Endodermal cell (in vitro differentiated cells): Measurements from ENCODE around the gene TAF10. TPM values are rescaled to one million over a fixed set of nuclear protein-coding genes. Genes with fewer than 3 reads are reported as not detected.

Experiments used
- DNase-seq: peaks from one replicate; pipeline ENCODE4 v3.0.0-alpha.2; 2017
- H3K27ac ChIP-seq: 2 replicates; pipeline ENCODE4 v1.5.1; 2013; ENCODE audit warnings: mild to moderate bottlenecking, low read depth, low read length, moderate library complexity
- H3K27me3 ChIP-seq: 2 replicates; pipeline ENCODE4 v1.6.1; 2013; ENCODE audit warnings: mild to moderate bottlenecking, low read length, moderate library complexity; ENCODE audit not compliant: insufficient read depth, control insufficient read depth, poor library complexity, severe bottlenecking
- H3K36me3 ChIP-seq: 2 replicates; pipeline ENCODE4 v1.7.0; 2013; ENCODE audit warnings: mild to moderate bottlenecking, low read length, moderate library complexity; ENCODE audit not compliant: control insufficient read depth, insufficient read depth
- H3K4me1 ChIP-seq: one replicate; pipeline ENCODE4 v1.7.0; 2013; ENCODE audit warnings: low read length; ENCODE audit not compliant: control insufficient read depth, insufficient read depth
- H3K4me3 ChIP-seq: 2 replicates; pipeline ENCODE4 v1.5.1; 2013; ENCODE audit warnings: mild to moderate bottlenecking, low read length, moderate library complexity
- H3K9ac ChIP-seq: 2 replicates; pipeline ENCODE4 v1.6.1; 2013; ENCODE audit warnings: mild to moderate bottlenecking, low read length, moderate library complexity; ENCODE audit not compliant: poor library complexity, severe bottlenecking; ENCODE audit errors: extremely low read depth
- H3K9me3 ChIP-seq: 2 replicates; pipeline ENCODE4 v1.6.1; 2013; ENCODE audit warnings: mild to moderate bottlenecking, low read length, moderate library complexity; ENCODE audit not compliant: control insufficient read depth
- H3K27ac Mint-ChIP-seq: 2 replicates; pipeline ENCODE4 v1.8.0; 2020; ENCODE audit warnings: mixed read lengths
- H3K27me3 Mint-ChIP-seq: 2 replicates; pipeline ENCODE4 v1.8.0; 2021; ENCODE audit warnings: mild to moderate bottlenecking, mixed read lengths; ENCODE audit not compliant: insufficient read depth
- H3K36me3 Mint-ChIP-seq: 2 replicates; pipeline ENCODE4 v1.8.0; 2020; ENCODE audit warnings: low read depth, mixed read lengths
- H3K4me1 Mint-ChIP-seq: 2 replicates; pipeline ENCODE4 v1.8.0; 2020; ENCODE audit warnings: mixed read lengths
- H3K4me3 Mint-ChIP-seq: 2 replicates; pipeline ENCODE4 v1.8.0; 2020; ENCODE audit warnings: mild to moderate bottlenecking, moderate library complexity, mixed read lengths
- H3K9me3 Mint-ChIP-seq: 2 replicates; pipeline ENCODE4 v1.8.0; 2020; ENCODE audit warnings: mild to moderate bottlenecking, mixed read lengths
- CTCF ChIP-seq: fragments of 200-600 bp; sonication (generic); conservative IDR thresholded peaks from 2 replicates; pipeline ENCODE4 v1.5.0; 2021; ENCODE audit warnings: antibody characterized with exemption, mild to moderate bottlenecking
- WGBS, 2 experiments: methylation state at CpG; one replicate each; pipeline versions ENCODE4 v1.1.5 to v1.1.7; 2013; ENCODE audit warnings: missing lambda C conversion rate in 2 of 2, mixed read lengths in 1 of 2; ENCODE audit not compliant: insufficient coverage in 1 of 2, insufficient read length in 1 of 2; 5-methylcytosine and 5-hydroxymethylcytosine counted together
- long read RNA-seq, 4 experiments: library from polyadenylated mRNA in 2 of 4; library from RNA in 1 of 4; library from capped mRNA in 1 of 4; stranded (forward) in 3 of 4; unstranded in 1 of 4; transcript quantifications; one replicate each; pipeline ENCODE4 v2.0.0, GENCODE V29; 2020 to 2021; ENCODE audit warnings: inconsistent platforms in 1 of 4
- polyA plus RNA-seq, 2 experiments: library from polyadenylated mRNA; stranded (reverse); fragments of 50-300 nt; gene quantifications; one replicate each; pipeline ENCODE4 v1.2.3, GENCODE V29; 2013
- total RNA-seq, 2 donors: library from RNA; stranded (reverse); fragmentation: NEBNext Ultra II Directional in 1 of 2; extraction: Animal tissue kit (Norgen Biotek cat#: 25700) in 1 of 2; gene quantifications; 2 replicates in 1 of 2; 3 replicates in 1 of 2; pipeline ENCODE4 v1.2.1, GENCODE V29; 2021

TAF10 gene
- 100 to 1,000 TPM; 168 to 202 TPM for total RNA-seq
- polyA plus RNA-seq (2013, experiment 1 of 2) = 248 TPM
- 238 TPM for polyA plus RNA-seq (2013, experiment 2 of 2)
- long read RNA-seq, experiment 1, full-length matches to known transcripts = 76 of 100 reads
- long read RNA-seq, experiment 1, partial matches to known transcripts = 3 of 100 reads
- long read RNA-seq, experiment 1, other reads (novel, unspliced or antisense) = 21 of 100 reads
- long read RNA-seq, experiment 2, transcript TAF10-201 (5 exons, 1,215 nt) = major isoform, 60 of 73 reads
- long read RNA-seq, experiment 2, partial matches to known transcripts = 4 of 73 reads
- long read RNA-seq, experiment 2, other reads (novel, unspliced or antisense) = 9 of 73 reads
- long read RNA-seq, experiment 3, full-length matches to known transcripts = 2 of 9 reads
- long read RNA-seq, experiment 3, partial matches to known transcripts = 3 of 9 reads
- long read RNA-seq, experiment 3, other reads (novel, unspliced or antisense) = 4 of 9 reads
- long read RNA-seq, experiment 4, partial matches to known transcripts = 0 of 2 reads
- long read RNA-seq, experiment 4, other reads (novel, unspliced or antisense) = 2 of 2 reads

DNA sequence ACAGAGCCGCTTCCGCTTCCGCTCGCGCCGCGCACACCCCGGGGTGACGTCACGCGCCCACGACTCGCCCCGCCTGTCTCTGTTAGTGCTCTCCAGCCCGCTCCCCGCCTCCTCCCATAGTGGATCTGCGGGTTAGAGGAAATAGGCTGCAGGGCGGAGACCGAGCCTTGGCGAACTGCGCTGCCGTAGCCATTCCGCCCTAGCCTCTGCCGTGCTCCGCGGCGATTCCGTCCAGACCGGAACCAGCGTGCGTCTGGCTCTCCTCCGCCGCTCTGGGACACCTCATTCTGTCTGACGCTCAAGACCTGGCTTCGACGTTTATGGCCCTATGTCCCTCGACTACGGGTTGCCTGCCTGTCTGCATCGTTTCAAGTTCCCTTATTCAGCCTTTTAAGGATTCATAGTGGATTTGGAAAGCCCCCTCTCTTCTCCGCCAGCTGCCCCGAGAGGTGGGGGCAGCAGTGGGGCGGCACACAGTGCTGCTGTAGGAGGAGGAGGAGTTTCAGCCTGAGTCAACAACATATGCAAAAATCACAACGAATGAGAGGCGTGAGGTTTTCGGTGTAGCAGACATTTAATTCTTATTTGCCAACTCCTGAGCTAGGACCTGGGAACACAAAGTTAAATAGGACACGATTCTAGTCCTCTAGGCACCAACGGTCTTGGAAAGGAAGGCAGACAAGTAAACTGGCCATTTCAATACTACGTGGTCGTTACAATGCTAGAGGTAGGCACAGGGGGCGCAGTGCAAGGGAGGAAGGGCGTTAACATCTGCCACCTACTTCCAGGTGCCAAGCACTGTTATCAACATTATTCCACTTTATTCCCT lies at the start of gene TAF10:
TSS of gene TAF10 (minus strand) at position 4 of the 829 bp plus-strand sequence. CDS start 27 bp downstream, outside the sequence.
- peak; percentile 79 for TF ChIP-seq CTCF
- Histone ChIP-seq H3K9ac (peak within 1 kb of the TSS; percentile 88), H3K27me3 (no peaks in the 10 kb centered on the region), H3K9me3 (no peaks in the 10 kb centered on the region), H3K27ac (peak within 1 kb of the TSS; percentile 94), H3K4me3 (peak within 1 kb of the TSS; percentile 90), H3K36me3 (peaks cover 59% of the 10 kb centered on the region), H3K4me1 (no peaks in the 10 kb centered on the region)
- Mint-ChIP-seq H3K4me3 (no peak within 1 kb of the TSS), H3K27me3 (no peaks in the 10 kb centered on the region), H3K27ac (peak within 1 kb of the TSS; percentile 88), H3K9me3 (no peaks in the 10 kb centered on the region), H3K4me1 (peaks cover 9% of the 10 kb centered on the region), H3K36me3 (peaks cover 62% of the 10 kb centered on the region)
- WGBS, 2 experiments = 0 to 1% methylated on average over 31 to 50 of the region's 51 CpGs
- peak; percentile 97 for DNase-seq

- H3K4me1 Mint-ChIP-seq = no peaks in the 10 kb centered on the region
- Histone ChIP-seq H3K27me3 (peaks cover 17% of the 10 kb centered on the region), H3K4me1 (no peaks in the 10 kb centered on the region), H3K27ac (no peak overlapping the region), H3K9me3 (no peaks in the 10 kb centered on the region), H3K4me3 (no peak overlapping the region), H3K36me3 (no peaks in the 10 kb centered on the region), H3K9ac (no peak overlapping the region)
- no peaks in the 10 kb centered on the region for H3K36me3 Mint-ChIP-seq
- no peak for DNase-seq
- H3K27me3 Mint-ChIP-seq = peaks cover 22% of the 10 kb centered on the region
- no peaks in the 10 kb centered on the region for H3K9me3 Mint-ChIP-seq
- H3K4me3 Mint-ChIP-seq = no peak overlapping the region
- 95 to 100% methylated on average over 1 to 2 of the region's 3 CpGs for WGBS, 2 experiments
- TF ChIP-seq CTCF = no peak
- H3K27ac Mint-ChIP-seq = no peak overlapping the region
Observed at GRCh38 chr11:6660712-6661111, 48.7 kb upstream of the TAF10 start.

GRCh38 chr11:6658647-6659046 lies 46.6 kb upstream of the TAF10 start:
- no peak for DNase-seq
- H3K4me3 ChIP-seq = no peak overlapping the region
- no peak for TF ChIP-seq CTCF
- no peak overlapping the region for H3K27ac ChIP-seq
- Mint-ChIP-seq H3K4me3 (no peak overlapping the region), H3K4me1 (no peaks in the 10 kb centered on the region), H3K9me3 (no peaks in the 10 kb centered on the region), H3K36me3 (no peaks in the 10 kb centered on the region), H3K27ac (no peak overlapping the region), H3K27me3 (peaks cover 20% of the 10 kb centered on the region)
- H3K9me3 ChIP-seq = no peaks in the 10 kb centered on the region
- H3K4me1 ChIP-seq = no peaks in the 10 kb centered on the region
- H3K9ac ChIP-seq = no peak overlapping the region
- peaks cover 17% of the 10 kb centered on the region for H3K27me3 ChIP-seq
- H3K36me3 ChIP-seq = no peaks in the 10 kb centered on the region
